Measurements from ENCODE around the gene RBM8A. TPM values are rescaled to one million over a fixed set of nuclear protein-coding genes. Genes with fewer than 3 reads are reported as not detected.

RBM8A gene
- 85.4 TPM for total RNA-seq

DNA sequence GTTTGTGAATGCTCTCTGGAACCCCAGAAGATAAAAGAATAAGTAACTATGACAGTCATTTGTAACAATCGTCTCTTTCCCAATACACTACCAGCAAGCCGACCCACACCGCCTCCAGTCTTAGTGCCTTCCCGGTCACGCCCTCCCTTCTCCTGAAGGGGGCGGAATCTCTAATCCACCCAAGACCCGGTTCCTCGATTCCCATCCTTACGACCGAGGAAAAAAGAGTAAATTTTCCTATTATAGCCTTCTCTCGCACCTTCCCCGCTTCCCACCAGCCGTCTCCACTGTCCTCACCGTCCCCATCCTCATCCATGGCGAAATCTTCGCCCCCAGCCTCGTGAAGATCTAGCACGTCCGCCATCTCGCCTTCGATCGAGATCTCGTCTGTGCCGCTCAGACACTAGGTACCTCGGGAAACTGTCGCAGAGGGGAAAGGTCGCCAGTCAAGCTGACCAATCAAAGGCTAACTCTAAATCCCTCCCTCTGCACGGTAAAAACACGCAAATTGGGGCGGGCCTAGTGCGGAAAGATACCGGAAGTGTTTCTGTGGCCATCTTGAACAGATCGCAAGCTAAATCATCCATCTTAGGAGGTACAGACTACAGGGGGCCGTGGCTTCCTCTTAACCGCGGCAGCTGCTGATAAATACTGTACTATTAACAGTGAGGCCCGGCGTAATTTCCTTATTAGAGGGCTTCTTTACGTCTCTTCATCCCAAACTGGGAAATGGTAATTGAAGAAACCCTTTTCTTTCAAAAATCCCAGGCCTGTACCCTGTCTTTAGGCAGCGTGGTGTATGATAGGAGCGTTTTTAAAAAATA is at the start of gene RBM8A:
Gene RBM8A, minus strand, starts transcription at position 422 of the 824 bp plus-strand sequence. Its CDS starts 58 bp downstream, at position 364.

DNA sequence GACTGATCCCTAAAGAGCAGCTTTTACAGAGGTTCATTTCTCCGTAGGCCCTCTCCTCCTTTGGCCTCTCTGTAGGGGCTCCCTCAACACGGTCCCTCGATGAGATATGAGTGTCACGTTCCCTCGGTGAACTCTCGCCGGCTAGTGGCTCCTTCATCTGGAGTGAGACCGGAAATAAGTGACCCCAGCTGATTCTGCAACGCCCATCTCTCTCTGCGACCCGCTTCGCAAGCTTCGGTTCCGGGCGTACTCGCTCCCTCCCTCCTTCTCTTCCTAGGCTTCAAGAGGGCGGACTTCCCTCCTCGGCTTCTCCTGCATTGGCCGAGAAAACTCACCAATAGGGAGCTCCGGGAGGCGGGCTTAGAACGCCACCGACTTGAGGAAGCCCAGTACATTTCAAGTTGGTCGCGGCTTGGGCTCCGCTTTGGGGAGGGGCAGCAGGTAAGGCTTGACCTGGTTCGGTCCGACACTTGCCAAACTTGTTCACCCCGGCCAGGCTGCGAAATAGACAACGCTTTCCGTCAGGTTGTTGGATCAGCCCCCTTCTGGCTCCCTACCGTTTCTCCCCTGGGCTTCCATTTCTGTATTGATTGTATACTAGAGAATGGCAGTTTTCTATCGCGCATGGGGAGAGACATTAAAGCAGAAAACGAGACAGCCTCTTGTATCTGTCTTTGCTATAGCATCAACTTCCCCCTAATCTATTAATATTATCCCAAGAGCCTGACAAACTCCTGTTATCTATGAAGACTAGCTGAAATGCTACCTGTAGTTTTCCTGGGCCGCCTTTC is 37.2 kb upstream of the RBM8A start, which contains the start of the genes ANKRD34A and POLR3GL:
Gene ANKRD34A, minus strand, starts transcription at position 248 of the 791 bp plus-strand sequence. CDS start 2,816 bp downstream, outside the sequence.
Gene POLR3GL, plus strand, starts transcription at position 363 of the 791 bp plus-strand sequence. CDS start 10,176 bp downstream, outside the sequence.

DNA sequence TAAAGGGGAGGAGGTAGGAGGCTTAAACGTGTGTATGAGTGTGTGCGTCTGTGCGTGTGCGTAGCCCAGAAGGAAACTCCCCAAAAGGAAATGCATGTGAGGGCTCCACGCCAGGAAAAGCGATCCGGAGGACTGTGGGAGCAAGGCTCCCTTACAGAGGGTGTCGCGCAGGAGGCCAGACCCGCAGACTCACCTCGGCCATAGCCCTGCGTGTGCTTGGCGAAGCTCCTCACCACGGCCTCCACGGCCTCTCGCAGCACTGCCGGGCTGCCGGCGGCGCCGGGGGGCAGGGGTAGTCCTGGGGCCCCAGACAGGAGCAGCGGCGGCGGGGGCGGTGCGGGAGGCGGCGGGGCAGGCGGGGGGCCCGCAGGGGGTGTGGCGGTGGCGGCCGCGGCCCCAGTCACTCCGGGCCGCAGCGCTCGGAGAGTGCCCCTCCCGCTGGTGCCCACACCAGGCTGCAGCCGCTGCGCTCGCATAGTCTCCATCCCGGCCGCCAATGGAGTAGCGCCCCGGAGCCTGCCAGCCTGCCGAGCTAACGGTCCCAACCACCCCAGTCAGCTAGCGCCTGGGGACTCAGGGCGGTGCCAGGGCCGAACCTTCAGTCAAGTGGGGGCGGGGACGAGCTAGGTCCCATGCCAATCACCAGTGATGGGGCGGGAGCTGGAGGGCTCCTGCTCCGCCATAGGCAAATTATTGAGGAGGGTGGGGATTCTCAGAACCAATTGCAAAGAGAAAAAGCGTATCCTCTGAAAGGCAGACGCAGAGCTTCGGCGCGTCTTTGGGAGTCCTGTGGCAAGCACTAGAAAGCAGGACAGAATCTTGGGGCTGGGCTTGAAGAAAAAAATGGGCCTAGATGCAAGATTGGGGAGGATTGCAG is 30.4 kb upstream of the RBM8A start, which contains the start of gene LIX1L:
Gene LIX1L, minus strand, starts transcription at position 575 of the 877 bp plus-strand sequence. Its CDS starts 90 bp downstream, at position 485.

DNA sequence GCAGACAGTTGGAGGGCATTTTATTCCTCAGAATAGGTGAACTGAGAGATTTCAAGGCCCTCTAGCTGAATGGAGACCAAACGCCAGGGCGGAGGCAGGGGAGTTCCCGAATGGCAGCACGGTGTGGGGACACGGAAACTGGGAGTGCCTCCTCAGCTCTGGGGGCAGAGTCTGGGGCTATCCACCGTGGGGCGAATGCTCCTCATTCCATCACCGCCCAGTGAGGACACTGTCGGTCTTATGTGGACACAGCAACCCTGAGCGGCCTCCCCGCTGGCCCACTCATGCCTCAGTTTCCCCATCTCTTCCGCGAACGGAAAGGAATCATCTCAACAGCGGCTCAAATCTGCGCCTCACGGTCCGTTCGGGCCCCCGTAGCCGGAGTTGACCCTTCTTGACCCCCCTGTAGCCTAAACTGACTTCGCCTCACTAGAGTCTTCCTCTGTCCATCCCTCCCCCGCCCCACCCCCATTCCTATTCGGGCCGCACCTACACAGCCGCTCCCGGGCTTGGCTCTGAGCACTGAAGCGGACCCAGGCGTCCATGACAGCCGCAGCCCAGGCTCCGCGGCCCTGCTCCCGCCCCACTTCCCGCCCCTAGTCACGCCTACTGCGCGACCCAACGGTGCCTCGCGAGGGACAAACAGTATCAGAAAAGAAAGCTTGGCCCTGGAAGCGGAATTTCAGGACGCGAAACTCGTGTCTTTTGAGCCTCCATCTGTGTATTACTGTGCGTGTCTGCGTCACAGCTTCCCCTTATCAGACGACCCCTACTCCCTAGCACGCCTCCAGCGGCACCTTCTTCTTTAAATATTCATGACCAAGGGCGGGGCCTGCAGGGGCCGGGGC is 8.9 kb downstream of the RBM8A start, which contains the start of gene PEX11B:
Gene PEX11B, minus strand, starts transcription at position 574 of the 848 bp plus-strand sequence. Its CDS starts 29 bp downstream, at position 545.

DNA sequence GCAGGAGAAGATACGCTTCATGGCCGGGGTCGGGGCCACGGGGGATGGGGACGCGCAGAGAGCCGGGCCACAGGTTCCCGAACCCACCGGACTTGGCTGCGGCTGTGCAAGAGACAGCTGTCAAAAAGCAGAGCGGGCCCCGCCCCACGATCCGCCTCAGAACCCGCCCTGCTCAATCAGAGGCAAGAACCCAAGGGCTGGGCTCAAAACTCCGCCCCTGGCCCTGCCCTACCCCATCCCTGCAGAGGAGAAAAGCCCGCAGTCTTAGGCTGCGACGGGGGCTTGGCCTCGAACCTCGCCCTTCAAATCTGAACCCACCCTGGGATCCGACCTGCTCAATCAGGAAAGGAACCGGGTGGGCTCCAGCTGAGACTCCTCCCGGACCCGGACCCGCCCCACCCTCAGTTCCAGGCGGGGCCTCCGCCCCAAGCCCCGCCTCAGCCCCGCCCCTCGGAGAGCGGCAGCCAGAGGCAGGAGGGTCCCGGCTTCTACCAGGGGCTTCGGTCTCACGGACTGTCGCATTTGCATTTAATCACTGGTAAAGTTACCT is 41.5 kb downstream of the RBM8A start, which contains the start of gene ANKRD35:
Gene ANKRD35, minus strand, starts transcription at position 129 of the 550 bp plus-strand sequence. Its CDS starts 108 bp downstream, at position 21.

Other genes starting within 250 kb of the RBM8A start
- gene PDZK1, start 220.1 kb downstream of the RBM8A start, total RNA-seq = 0.31 TPM
- gene CD160, start 208.0 kb downstream of the RBM8A start, total RNA-seq = not detected
- gene RNF115, start 103.4 kb downstream of the RBM8A start, total RNA-seq = 35.7 TPM
- 42.3 TPM for gene POLR3C, start 103.3 kb downstream of the RBM8A start, total RNA-seq
- 4.1 TPM for gene NUDT17, start 81.9 kb downstream of the RBM8A start, total RNA-seq
- gene PIAS3, start 68.4 kb downstream of the RBM8A start, total RNA-seq = 11.3 TPM
- gene ANKRD35, start 41.6 kb downstream of the RBM8A start, total RNA-seq = 1.6 TPM
- 2.8 TPM for gene ITGA10, start 17.4 kb downstream of the RBM8A start, total RNA-seq
- 29.1 TPM for gene PEX11B, start 8.8 kb downstream of the RBM8A start, total RNA-seq
- gene LIX1L, start 30.5 kb upstream of the RBM8A start, total RNA-seq = 21.9 TPM
- 2.5 TPM for gene ANKRD34A, start 37.1 kb upstream of the RBM8A start, total RNA-seq
- 12.2 TPM for gene POLR3GL, start 37.2 kb upstream of the RBM8A start, total RNA-seq
- gene TXNIP, start 69.1 kb upstream of the RBM8A start, total RNA-seq = 92.6 TPM
- gene HJV, start 94.3 kb upstream of the RBM8A start, total RNA-seq = not detected
- 1.9 TPM for gene NBPF10, start 217.3 kb upstream of the RBM8A start, total RNA-seq